GM18867 (cell line): ENCODE measurements around the gene TMEM272.

Source experiments
- ATAC-seq: cut with Tn5 transposase; IDR thresholded peaks from one replicate; pipeline ENCODE4 v1.9.1; 2021; ENCODE audit warnings: mild to moderate bottlenecking, moderate library complexity; ENCODE audit not compliant: unreplicated experiment

The TMEM272 gene

DNA sequence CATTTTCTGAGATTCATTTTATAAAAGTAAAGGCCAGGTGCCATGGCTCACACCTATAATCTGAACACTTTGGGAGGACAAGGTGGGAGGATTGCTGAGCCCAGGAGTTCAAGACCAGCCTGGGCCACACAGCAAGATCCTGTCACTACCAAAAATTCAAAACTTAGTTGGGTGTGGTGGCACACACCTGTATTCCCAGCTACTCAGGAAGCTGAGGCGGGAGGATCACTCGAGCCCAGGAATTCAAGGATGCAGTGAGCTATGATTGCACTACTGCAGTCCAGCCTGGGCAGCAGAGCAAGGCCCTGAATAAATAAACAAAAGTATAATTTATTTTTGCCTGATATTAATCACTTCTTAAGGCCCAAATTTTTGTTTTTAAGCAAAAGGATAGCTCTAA lies 81.5 kb downstream of the TMEM272 start:
- no peak for ATAC-seq
